Tibial nerve (tissue), 4 donors: Measurements from ENCODE around the gene SLC25A48. TPM values are rescaled to one million over a fixed set of nuclear protein-coding genes. Genes with fewer than 3 reads are reported as not detected.

ENCODE experiments used
- DNase-seq, 2 donors: peaks; one replicate each; pipeline ENCODE4 v3.0.0-alpha.2; 2019; ENCODE audit warnings: low spot score in 2 of 2
- H3K27ac ChIP-seq, 4 donors: fragments of 200-600 bp; sonication (generic) in 3 of 4; one replicate each; pipeline ENCODE4 v1.5.1; 2017 to 2019; ENCODE audit warnings: mild to moderate bottlenecking in 1 of 4
- H3K27me3 ChIP-seq, 2 donors: fragments of 200-600 bp; sonication (generic) in 1 of 2; one replicate each; pipeline versions ENCODE4 v1.5.1 to v1.6.0; 2017 to 2019
- H3K36me3 ChIP-seq, 3 donors: fragments of 200-600 bp; sonication (generic); one replicate each; pipeline ENCODE4 v1.5.1; 2018 to 2019
- H3K4me1 ChIP-seq, 4 donors: fragments of 200-600 bp; sonication (generic) in 3 of 4; one replicate each; pipeline ENCODE4 v1.5.1; 2017 to 2019
- H3K4me3 ChIP-seq, 4 donors: fragments of 200-600 bp; sonication (generic) in 3 of 4; one replicate each; pipeline ENCODE4 v1.5.1; 2017 to 2019; ENCODE audit warnings: mild to moderate bottlenecking in 1 of 4, moderate library complexity in 1 of 4
- H3K9me3 ChIP-seq, 4 donors: fragments of 200-600 bp; sonication (generic) in 3 of 4; one replicate each; pipeline ENCODE4 v1.5.1; 2017 to 2019
- CTCF ChIP-seq, 5 experiments: fragments of 200-600 bp in 3 of 5; fragments of 450-650 bp in 2 of 5; sonication (generic) in 3 of 5; IDR thresholded peaks; one replicate each; pipeline ENCODE4 v1.5.1; 2016 to 2019; ENCODE audit warnings: antibody characterized with exemption in 5 of 5, mild to moderate bottlenecking in 3 of 5, moderate library complexity in 2 of 5
- EP300 ChIP-seq, 2 donors: sonication (generic); formaldehyde crosslinking; IDR thresholded peaks; one replicate each; pipeline ENCODE4 v1.6.1; 2017; ENCODE audit warnings: antibody characterized with exemption in 2 of 2, mild to moderate bottlenecking in 1 of 2
- POLR2A ChIP-seq, 2 donors: fragments of 450-650 bp; IDR thresholded peaks; one replicate each; pipeline ENCODE4 v1.6.1; 2017; ENCODE audit warnings: antibody characterized with exemption in 2 of 2, mild to moderate bottlenecking in 2 of 2, moderate library complexity in 2 of 2
- WGBS, 2 donors: methylation state at CpG; one replicate each; pipeline ENCODE4 v1.1.5; 2018; 5-methylcytosine and 5-hydroxymethylcytosine counted together
- total RNA-seq, 4 donors: library from RNA; depleted of rRNA; stranded (reverse); fragments of >200 nt; gene quantifications; one replicate each; pipeline ENCODE4 v1.1.0, GENCODE V29; 2016

SLC25A48 gene
- total RNA-seq, 4 donors from 2014 or later, result 59.4 to 91.2 (median 72.1) TPM

DNA sequence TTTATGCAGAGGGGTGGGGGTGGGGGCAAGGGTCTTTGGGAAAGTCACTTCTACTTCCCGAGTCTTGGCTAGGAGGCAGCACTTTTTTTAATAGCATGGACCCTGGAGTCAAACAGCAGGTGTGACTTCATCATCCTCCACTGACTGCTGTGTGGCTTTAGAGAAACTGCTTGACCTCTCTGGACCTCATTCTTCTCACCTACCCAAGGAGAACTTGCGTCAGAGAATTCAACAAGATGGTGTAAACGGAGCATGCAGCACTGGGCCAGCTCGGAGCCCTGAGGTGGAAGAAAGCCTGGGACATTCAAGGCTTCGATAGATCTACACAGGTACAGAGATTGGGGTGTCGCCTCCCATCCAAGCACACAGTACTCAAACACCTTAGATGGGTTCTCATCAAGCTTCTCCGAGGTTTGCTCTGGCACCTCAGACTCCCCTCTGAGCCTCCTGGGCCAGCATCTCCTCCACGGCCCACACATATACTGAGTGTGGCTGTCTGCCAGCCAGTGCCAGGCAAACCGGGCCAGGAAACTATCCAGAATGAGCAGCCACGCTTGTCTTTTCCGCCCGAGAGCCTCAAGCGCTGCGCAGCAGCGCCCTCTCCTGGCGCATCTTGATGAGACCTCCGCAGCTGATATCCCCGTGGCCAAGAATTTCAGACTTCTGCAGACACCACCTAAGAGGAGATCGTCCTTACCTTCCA, 4.6 kb upstream of the SLC25A48 start:
- TF ChIP-seq EP300 (IDR thresholded peaks at IDR 0.05) (no peak), POLR2A (IDR thresholded peaks at IDR 0.05) (no peak), CTCF (IDR thresholded peaks at IDR 0.05) (peak; percentile 45 to 60 (median 53))
- H3K27me3 ChIP-seq, result peaks cover 0 to 18% of the 10 kb centered on the region in 2 donors
- H3K9me3 ChIP-seq, result no peaks in the 10 kb centered on the region
- no peaks in the 10 kb centered on the region for H3K36me3 ChIP-seq
- DNase-seq, result peak in 1 of 2 donors; percentile 41
- WGBS, 2 donors, result 30 to 33% methylated on average over 19 of the region's 19 CpGs
- H3K27ac ChIP-seq, result no peak overlapping the region
- H3K4me1 ChIP-seq, result peaks cover 0 to 18% (median 4%) of the 10 kb centered on the region in 4 donors
- H3K4me3 ChIP-seq, result no peak overlapping the region

GRCh38 chr5:135830384-135830700, 4.1 kb upstream of the SLC25A48 start:
- H3K9me3 ChIP-seq, result no peaks in the 10 kb centered on the region
- WGBS, 2 donors, result 51 to 57% methylated on average over 3 of the region's 3 CpGs
- H3K36me3 ChIP-seq, result no peaks in the 10 kb centered on the region
- no peak overlapping the region for H3K4me3 ChIP-seq
- H3K27me3 ChIP-seq, result peaks cover 0 to 23% of the 10 kb centered on the region in 2 donors
- peaks cover 0 to 23% (median 6%) of the 10 kb centered on the region in 4 donors for H3K4me1 ChIP-seq
- no peak for DNase-seq
- no peak overlapping the region for H3K27ac ChIP-seq
- TF ChIP-seq CTCF (IDR thresholded peaks at IDR 0.05) (no peak), POLR2A (IDR thresholded peaks at IDR 0.05) (no peak), EP300 (IDR thresholded peaks at IDR 0.05) (no peak)

GRCh38 chr5:135830876-135831275, 3.6 kb upstream of the SLC25A48 start:
- Histone ChIP-seq H3K36me3 (no peaks in the 10 kb centered on the region), H3K4me1 (peaks cover 0 to 23% (median 6%) of the 10 kb centered on the region in 4 donors), H3K27ac (no peak overlapping the region), H3K27me3 (peaks cover 0 to 28% of the 10 kb centered on the region in 2 donors), H3K9me3 (no peaks in the 10 kb centered on the region), H3K4me3 (no peak overlapping the region)
- no peak for DNase-seq
- 69 to 70% methylated on average over 4 of the region's 4 CpGs for WGBS, 2 donors
- TF ChIP-seq EP300 (IDR thresholded peaks at IDR 0.05) (no peak), POLR2A (IDR thresholded peaks at IDR 0.05) (no peak)

GRCh38 chr5:135831439-135831838, 3.0 kb upstream of the SLC25A48 start:
- 92 to 100% methylated on average over 1 of the region's 1 CpG for WGBS, 2 donors
- peaks cover 0 to 30% of the 10 kb centered on the region in 2 donors for H3K27me3 ChIP-seq
- H3K27ac ChIP-seq, result no peak overlapping the region
- TF ChIP-seq POLR2A (IDR thresholded peaks at IDR 0.05) (no peak), CTCF (IDR thresholded peaks at IDR 0.05) (no peak), EP300 (IDR thresholded peaks at IDR 0.05) (no peak)
- H3K4me3 ChIP-seq, result no peak overlapping the region
- no peaks in the 10 kb centered on the region for H3K9me3 ChIP-seq
- no peaks in the 10 kb centered on the region for H3K36me3 ChIP-seq
- peaks cover 0 to 23% (median 6%) of the 10 kb centered on the region in 4 donors for H3K4me1 ChIP-seq
- DNase-seq, result no peak

- 82 to 83% methylated on average over 12 of the region's 12 CpGs for WGBS, 2 donors
- H3K4me1 ChIP-seq, result peaks cover 0 to 23% (median 6%) of the 10 kb centered on the region in 4 donors
- H3K4me3 ChIP-seq, result no peak overlapping the region
- no peaks in the 10 kb centered on the region for H3K36me3 ChIP-seq
- TF ChIP-seq EP300 (IDR thresholded peaks at IDR 0.05) (no peak), POLR2A (IDR thresholded peaks at IDR 0.05) (no peak), CTCF (IDR thresholded peaks at IDR 0.05) (no peak)
- no peak for DNase-seq
- H3K27ac ChIP-seq, result no peak overlapping the region
- H3K27me3 ChIP-seq, result peaks cover 0 to 30% of the 10 kb centered on the region in 2 donors
- no peaks in the 10 kb centered on the region for H3K9me3 ChIP-seq
These were observed 2.5 kb upstream of the SLC25A48 start for GRCh38 chr5:135831851-135832555.
